ENCODE results near the gene BCL2L2. TPM values are rescaled to one million over a fixed set of nuclear protein-coding genes. Genes with fewer than 3 reads are reported as not detected.

Gene BCL2L2
- total RNA-seq, 1 donor, result 18.5 TPM

- peak; percentile 47 for DNase-seq (ENCODE audit: low read depth)
- H3K4me3 ChIP-seq (ENCODE audit: low read depth, low read length), result peak overlapping the region; percentile 95
- no peak for TF ChIP-seq CTCF (IDR thresholded peaks at IDR 0.05; ENCODE audit: insufficient read depth, low read length)
These were observed 1.3 kb downstream of the BCL2L2 start for GRCh38 chr14:23307687-23308644.

- TF ChIP-seq CTCF (IDR thresholded peaks at IDR 0.05; ENCODE audit: insufficient read depth, low read length), result no peak
- peak overlapping the region; percentile 95 for H3K4me3 ChIP-seq (ENCODE audit: low read depth, low read length)
- DNase-seq (ENCODE audit: low read depth), result no peak
These were observed 2.2 kb downstream of the BCL2L2 start for GRCh38 chr14:23308721-23309445.

DNA sequence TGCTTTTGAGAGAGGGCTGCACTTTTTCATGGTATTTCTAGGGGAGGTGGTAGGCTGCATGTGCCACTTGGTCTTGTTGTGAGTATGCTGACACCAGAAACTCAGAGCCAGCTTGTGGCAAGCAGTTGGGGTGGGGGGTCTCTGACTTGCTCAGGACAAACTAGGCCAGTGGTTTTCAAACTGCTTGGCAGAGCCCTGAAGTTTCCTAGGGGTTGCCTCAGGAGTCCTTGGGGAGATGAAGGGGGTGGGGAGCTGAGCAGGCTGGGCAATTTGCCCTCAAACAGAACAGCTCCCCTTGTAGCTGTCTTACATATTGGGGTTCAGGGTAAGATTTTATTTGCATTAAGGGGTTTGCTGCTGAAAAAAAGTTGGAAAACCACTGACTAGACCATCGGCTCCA is 3.9 kb downstream of the BCL2L2 start:
- no peak for TF ChIP-seq CTCF (IDR thresholded peaks at IDR 0.05; ENCODE audit: insufficient read depth, low read length)
- no peak overlapping the region for H3K4me3 ChIP-seq (ENCODE audit: low read depth, low read length)
- DNase-seq (ENCODE audit: low read depth), result no peak

DNA sequence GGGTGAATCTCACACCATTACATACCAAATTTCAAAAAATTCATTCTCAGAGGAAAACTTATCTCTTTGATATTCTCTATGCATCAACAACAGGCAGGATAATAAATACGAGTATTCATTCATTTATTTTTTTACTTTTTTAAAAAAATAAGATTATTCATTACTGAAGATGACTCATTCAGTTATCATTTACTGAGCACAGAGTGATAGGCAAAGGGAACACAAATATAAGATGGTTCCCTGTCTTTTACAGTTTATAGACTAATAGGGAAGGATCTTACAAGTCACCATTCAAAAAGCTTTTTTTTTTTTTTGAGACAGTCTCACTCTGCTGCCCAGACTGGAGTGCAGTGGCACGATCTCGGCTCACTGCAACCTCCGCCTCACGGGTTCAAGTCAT is 9.7 kb downstream of the BCL2L2 start:
- no peak overlapping the region for H3K4me3 ChIP-seq (ENCODE audit: low read depth, low read length)
- no peak for TF ChIP-seq CTCF (IDR thresholded peaks at IDR 0.05; ENCODE audit: insufficient read depth, low read length)
- no peak for DNase-seq (ENCODE audit: low read depth)

- TF ChIP-seq CTCF (IDR thresholded peaks at IDR 0.05; ENCODE audit: insufficient read depth, low read length), result no peak
- DNase-seq (ENCODE audit: low read depth), result no peak
- peak overlapping the region; percentile 42 for H3K4me3 ChIP-seq (ENCODE audit: low read depth, low read length)
These were observed 13.3 kb downstream of the BCL2L2 start for GRCh38 chr14:23319746-23320583.

Data from fibroblast of the aortic adventitia (primary cell).